ENCODE results near the gene CERS2. TPM values are rescaled to one million over a fixed set of nuclear protein-coding genes. Genes with fewer than 3 reads are reported as not detected.

Gene CERS2
- total and polyA plus RNA-seq, 2 of the 8 experiments (the other 6 are each of a cell fraction or from before 2014, with no cell fraction given): 216 to 237 TPM

- TF ChIP-seq CHD7 (IDR thresholded peaks at IDR 0.05; ENCODE audit: insufficient replicate concordance, low read length): no peak
- no peak for TF ChIP-seq RAD21 (IDR thresholded peaks at IDR 0.05 in 1 of 2, conservative IDR thresholded peaks at IDR 0.05 in 1 of 2; ENCODE audit: low read depth in 2 of 2, low read length in 2 of 2)
- no peak for TF ChIP-seq NANOG (IDR thresholded peaks at IDR 0.05; ENCODE audit: insufficient read depth, low read depth, low read length, poor library complexity, severe bottlenecking)
- TF ChIP-seq SP4 (IDR thresholded peaks at IDR 0.05; ENCODE audit: low read length): no peak
- no peak for TF ChIP-seq CHD1 (IDR thresholded peaks at IDR 0.05; ENCODE audit: low read depth, low read length)
- TF ChIP-seq CBX8 (IDR thresholded peaks at IDR 0.05; ENCODE audit: borderline replicate concordance, low read depth, low read length): no peak
- TF ChIP-seq BACH1 (IDR thresholded peaks at IDR 0.05; ENCODE audit: low read length): no peak
- 0 out of 2 replicates have a peak, but pooled peaks have one; percentile 23 for TF ChIP-seq MAX (IDR thresholded peaks at IDR 0.05)
- TF ChIP-seq ASH2L (IDR thresholded peaks at IDR 0.05; ENCODE audit: low read length): no peak
These were observed 2.5 kb upstream of the CERS2 start (continued) for GRCh38 chr1:150976879-150977694.

All from H1 (cell line).